ENCODE measurements around the gene DPH5.

The DPH5 gene

DNA sequence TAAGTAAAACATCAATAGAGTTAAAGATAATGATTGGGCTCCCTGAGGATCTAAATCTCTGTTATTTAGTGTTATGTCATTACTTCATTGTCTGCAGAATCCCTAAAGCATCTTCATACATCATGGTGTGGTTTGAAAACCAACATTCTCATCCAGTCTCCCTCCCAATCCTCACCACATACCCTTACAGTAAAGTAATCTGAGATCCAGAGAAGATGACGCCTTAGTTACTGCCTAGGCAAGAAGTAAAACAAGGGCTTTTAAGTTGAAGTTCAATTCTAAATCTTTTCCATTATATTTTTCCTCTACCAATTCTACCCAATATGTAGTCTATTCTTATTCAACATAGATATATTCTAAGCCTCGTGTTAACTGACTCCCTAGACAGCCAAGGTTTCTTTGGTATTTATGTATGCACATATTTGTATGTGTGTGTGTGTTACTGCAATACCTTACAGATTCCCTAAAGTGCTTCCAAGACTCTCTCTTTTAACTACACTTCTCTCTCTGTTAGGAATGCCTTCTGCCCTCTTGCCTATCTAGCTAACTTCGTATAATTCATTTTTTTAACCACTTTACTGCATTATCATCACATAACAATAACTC is 17.3 kb downstream of the DPH5 start:
- no peak for TF ChIP-seq GATA3 (IDR thresholded peaks at IDR 0.05; ENCODE audit: low read depth, low read length)
- TF ChIP-seq GATA2 (IDR thresholded peaks at IDR 0.05; ENCODE audit: low read depth, low read length): no peak

DNA sequence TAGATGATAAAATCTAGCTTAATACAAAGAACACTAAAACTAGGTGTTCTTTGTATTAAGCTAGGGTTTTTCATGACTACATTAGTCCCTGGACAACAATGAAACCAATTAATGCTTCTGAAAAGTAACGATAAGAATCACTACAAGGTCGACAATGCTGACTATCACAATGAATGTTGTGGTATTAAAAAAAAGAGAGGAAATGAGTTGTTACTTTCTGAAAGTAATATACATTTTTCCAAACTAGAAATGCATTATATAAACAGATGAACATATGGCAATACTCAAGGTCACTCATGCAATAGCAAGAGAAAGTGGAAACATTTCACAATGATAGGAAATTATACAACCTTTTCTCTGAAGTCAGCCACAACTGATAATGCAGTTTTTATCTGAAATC is 19.0 kb downstream of the DPH5 start:
- no peak for TF ChIP-seq GATA2 (IDR thresholded peaks at IDR 0.05; ENCODE audit: low read depth, low read length)
- no peak for TF ChIP-seq GATA3 (IDR thresholded peaks at IDR 0.05; ENCODE audit: low read depth, low read length)

DNA sequence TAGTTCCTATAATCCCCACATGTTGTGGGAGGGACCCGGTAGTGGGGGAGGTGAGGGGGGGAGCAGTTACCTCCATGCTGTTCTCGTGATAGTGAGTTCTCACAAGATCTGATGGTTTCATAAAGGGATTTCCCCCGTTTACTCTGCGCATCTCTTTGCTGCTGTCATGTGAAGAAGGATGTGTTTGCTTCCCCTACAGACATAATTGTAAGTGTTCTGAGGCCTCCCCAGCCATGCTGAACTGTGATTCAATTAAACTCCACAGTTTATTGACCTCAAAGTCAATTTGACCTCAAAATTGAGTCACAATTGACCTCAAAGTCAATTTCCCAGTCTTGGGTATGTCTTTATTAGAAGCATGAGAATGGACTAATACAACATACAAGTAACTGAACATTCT is 19.7 kb downstream of the DPH5 start:
- no peak for TF ChIP-seq GATA2 (IDR thresholded peaks at IDR 0.05; ENCODE audit: low read depth, low read length)
- TF ChIP-seq GATA3 (IDR thresholded peaks at IDR 0.05; ENCODE audit: low read depth, low read length): no peak

DNA sequence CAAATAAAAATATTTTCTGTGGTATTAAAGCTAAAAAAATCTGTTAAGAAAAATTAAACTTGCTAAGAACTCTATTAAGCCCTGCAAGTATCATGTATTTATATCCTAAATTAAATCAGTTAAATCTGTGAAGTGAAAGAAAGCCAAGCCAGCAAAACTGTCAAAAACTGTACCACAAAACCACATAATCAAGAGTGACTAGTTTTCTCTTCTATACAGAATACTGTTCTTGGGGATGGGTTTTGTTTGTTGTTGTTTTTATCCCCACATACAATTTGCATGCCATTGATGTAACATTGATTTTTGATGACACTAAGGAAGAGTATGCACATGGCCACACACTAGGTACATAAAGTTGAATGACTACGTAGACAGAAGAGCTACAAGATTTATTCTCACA is 20.4 kb downstream of the DPH5 start:
- TF ChIP-seq GATA3 (IDR thresholded peaks at IDR 0.05; ENCODE audit: low read depth, low read length) (no peak), GATA2 (IDR thresholded peaks at IDR 0.05; ENCODE audit: low read depth, low read length) (no peak)

DNA sequence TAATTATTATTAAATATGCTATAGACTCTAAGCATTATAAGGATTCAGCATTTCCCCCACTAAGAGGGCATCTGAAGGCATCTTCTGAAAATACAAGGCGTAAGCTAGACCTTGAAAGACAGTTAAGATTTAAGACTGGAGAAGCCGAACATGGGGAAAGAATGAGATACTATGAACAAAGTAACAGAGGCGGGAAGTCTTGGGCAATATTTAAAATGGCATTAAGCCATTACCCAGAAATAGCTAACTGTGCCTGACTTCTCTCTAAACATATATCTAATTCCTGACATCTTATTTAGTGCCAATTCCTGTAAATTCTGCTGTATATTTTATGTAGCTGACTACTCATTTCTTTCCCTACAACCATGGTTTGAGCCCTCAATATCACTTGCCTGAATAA is 20.9 kb downstream of the DPH5 start:
- TF ChIP-seq GATA2 (IDR thresholded peaks at IDR 0.05; ENCODE audit: low read depth, low read length): no peak
- no peak for TF ChIP-seq GATA3 (IDR thresholded peaks at IDR 0.05; ENCODE audit: low read depth, low read length)

DNA sequence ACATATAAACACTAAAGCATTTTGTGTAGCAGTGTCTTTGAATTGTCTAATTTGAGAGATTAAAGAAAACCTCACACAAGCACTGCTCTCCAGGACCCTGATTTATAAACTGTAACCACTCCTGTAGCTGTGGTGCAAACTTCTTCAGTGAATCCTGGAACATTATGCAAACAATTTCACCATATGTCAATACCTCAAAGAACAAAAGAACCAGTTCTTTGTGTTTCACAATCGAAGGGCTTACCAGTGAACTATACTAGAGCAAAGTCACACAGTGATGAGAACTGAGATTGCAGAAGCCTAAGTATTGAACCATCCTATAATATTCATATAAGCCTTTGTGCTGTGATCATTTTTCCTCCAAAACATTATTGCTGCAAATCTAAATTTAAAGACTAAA is 21.5 kb downstream of the DPH5 start:
- TF ChIP-seq GATA2 (IDR thresholded peaks at IDR 0.05; ENCODE audit: low read depth, low read length) (no peak), GATA3 (IDR thresholded peaks at IDR 0.05; ENCODE audit: low read depth, low read length) (no peak)

DNA sequence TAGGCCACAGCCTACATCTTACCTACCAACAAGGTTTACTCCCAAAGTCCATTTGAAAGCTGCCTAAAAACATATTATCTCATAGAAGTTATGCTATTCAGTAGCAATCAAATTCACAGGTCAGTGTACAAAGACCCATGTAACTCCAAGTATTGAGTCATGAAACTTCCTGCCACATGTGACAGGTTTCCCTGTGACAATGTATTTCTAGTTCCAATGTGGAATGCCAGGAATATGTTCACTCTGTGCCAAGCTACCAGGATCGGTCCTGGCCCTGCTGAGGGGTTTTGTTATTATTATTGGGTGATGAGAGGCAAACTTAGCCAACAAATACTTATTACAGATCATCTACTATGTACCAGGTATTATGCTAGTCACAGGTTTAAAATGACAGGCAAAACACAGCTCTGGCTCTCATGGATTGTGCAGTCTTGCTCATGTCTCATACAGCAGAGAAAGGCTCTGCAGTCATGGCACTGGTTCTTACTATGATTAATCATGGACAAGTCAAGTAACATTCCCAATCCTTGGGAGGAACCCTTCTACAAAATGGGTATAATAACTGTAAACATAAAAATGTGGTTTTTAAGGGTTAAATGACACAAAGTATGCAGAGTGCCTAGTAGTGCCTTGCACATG is 22.5 kb downstream of the DPH5 start:
- TF ChIP-seq GATA2 (IDR thresholded peaks at IDR 0.05; ENCODE audit: low read depth, low read length): no peak
- no peak for TF ChIP-seq GATA3 (IDR thresholded peaks at IDR 0.05; ENCODE audit: low read depth, low read length)

DNA sequence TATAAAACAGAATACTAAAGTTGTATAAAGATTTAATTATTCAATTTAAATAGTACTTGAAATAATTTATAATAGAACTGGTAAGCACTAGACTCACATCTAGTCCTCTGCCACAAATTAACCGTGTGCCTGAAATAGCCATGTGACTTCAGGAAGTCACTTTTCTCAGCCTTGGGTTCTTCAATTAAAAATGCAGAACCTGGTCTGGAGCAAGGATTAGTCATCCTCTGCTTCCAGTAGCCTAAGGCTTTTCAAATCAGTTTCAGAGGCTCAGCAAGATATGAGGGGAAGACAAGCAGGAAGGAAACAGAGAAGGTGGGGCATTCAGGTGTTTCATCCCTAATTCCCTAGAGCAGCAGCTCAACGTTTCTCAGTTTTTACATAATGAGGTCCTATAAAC is 23.0 kb downstream of the DPH5 start:
- no peak for TF ChIP-seq GATA2 (IDR thresholded peaks at IDR 0.05; ENCODE audit: low read depth, low read length)
- no peak for TF ChIP-seq GATA3 (IDR thresholded peaks at IDR 0.05; ENCODE audit: low read depth, low read length)

DNA sequence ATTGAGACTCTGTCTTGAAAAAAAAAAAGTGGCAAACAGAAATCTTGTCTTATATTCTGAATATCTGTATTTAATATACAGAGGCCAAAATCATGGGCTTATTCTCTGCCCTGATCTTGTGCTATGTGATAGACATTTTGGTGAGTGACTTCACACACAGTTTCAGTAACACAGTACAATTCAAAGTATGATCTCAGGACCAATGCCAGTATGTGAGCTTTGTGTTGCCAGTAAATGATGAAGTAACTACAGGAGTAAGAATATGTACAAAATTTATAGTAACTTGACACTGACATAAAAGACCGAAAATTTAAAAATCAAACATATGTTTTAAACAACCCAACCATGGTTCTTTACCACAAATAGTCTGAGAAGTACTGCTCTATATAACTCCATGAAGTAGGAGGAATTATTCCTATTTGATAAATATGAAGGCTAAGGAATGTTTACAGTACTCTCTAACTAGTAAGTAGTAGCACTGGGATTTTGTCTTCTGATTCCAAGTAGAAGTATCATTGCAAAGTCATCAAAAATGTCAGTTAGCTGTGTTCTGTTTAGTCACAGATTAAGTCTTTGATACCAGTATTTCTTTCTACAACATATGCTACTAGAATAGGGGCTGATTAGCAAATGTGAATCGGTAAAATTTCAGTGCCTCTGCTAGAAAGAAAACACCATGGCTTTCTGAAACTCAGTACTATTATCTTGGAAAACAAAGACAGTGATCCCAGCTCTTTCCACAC is 25.3 kb downstream of the DPH5 start:
- TF ChIP-seq GATA3 (IDR thresholded peaks at IDR 0.05; ENCODE audit: low read depth, low read length): no peak
- TF ChIP-seq GATA2 (IDR thresholded peaks at IDR 0.05; ENCODE audit: low read depth, low read length): no peak

DNA sequence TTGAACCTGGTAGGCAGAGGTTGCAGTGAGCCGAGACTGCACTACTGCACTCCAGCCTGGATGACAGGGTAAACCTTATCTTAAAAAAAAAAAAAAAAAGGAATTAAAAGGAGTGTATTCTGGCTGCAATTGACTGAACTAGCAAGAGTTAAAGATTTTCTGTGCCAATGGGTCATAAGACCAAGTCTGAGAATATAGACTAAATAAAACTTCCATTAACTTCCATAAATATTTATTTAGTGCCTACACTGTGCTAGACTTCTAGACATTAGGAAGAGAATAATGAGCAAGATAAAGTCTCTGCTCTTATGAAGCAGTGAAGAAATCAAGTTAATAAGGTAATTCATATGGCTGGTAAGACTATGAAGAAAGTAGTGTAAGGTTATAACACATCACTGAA is 27.2 kb downstream of the DPH5 start:
- TF ChIP-seq GATA2 (IDR thresholded peaks at IDR 0.05; ENCODE audit: low read depth, low read length): no peak
- no peak for TF ChIP-seq GATA3 (IDR thresholded peaks at IDR 0.05; ENCODE audit: low read depth, low read length)

DNA sequence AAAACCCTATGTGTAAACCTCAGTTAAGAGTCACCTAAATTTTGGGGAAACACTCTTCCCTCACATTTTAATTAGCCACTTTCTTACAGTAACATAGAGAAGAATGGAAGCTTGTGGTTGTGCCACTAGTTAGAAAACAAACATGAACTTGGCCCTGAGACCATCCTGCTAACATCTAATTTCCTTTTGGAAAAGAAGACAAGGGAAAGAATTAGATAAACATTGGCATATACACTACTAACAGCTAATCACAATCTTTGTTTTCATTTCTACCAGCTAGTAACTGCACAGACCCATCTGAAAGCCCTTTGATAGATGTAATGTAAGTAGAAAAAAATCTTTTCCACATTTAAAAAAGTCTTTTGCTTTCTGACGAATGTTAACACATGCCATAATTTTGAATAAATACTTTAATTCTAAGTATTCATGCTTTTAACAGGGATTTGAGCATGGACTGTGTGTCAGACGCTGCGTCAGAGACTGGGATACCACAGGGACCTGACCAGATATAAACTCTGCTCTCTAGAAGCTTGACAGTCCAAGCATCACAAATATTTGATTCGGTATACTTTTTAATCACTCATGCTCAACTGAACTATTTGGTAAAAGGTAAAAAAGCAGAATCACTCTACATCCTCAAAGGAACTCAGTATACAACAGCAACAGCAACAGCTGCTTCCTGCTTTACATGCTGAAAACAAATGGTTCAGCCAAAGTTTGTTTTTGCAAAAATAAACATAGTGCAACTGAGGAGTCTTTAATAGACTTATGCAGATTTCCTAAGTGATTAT is 30.2 kb downstream of the DPH5 start:
- no peak for TF ChIP-seq GATA2 (IDR thresholded peaks at IDR 0.05; ENCODE audit: low read depth, low read length)
- TF ChIP-seq GATA3 (IDR thresholded peaks at IDR 0.05; ENCODE audit: low read depth, low read length): no peak

DNA sequence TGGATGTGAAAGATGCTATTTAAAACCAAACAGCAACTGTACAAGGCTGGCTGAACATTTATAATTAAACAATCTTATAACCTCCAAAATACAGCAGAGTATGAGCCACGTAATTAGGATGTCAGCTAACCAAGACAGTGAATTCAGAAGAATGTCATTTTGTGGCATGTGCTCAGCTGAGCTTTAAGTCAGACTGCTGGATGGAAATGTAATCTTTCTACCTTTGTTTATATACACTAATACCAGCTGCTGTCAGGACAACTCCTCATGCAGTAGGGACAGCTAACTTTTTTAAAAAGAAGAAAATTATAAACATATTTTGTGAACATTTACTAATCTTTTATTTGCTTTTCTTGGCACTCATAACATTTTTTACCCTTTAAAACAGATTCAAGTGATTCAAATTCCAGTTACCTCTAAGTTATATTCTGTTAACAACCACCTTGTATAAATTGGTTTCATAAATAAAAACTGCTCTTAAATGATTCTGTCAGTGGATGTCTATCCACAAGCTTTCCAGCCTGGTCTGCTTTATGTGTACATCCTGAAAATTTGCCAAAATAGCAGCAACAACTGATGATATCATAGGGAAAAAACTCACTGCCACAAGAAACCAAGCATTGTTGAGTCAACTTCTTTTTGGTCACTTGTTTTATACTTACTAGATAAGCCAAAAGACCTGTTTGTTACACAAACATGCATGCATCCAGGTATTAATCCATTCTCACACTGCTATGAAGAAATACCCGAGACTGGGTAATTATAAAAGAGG is 36.1 kb downstream of the DPH5 start:
- TF ChIP-seq GATA3 (IDR thresholded peaks at IDR 0.05; ENCODE audit: low read depth, low read length): no peak
- no peak for TF ChIP-seq GATA2 (IDR thresholded peaks at IDR 0.05; ENCODE audit: low read depth, low read length)

DNA sequence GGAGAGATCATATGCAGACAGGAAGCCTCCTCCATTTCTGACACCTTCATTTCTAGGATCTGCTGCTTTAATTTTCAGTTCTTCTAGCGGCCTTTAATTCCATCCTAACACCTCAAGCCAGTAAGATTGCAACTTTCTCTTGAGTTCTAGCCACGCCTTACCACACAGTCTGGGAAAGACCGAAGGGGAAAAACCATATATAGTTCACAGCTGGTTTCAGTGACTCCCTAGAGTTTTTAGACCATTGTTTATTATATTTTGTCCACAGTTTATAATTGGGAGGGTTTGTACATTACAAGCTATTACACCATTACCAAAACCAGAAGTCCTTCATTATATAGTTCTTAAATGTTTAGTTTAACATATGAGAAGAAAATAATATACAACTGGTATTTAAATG is 37.5 kb downstream of the DPH5 start:
- TF ChIP-seq GATA2 (IDR thresholded peaks at IDR 0.05; ENCODE audit: low read depth, low read length) (no peak), GATA3 (IDR thresholded peaks at IDR 0.05; ENCODE audit: low read depth, low read length) (no peak)

DNA sequence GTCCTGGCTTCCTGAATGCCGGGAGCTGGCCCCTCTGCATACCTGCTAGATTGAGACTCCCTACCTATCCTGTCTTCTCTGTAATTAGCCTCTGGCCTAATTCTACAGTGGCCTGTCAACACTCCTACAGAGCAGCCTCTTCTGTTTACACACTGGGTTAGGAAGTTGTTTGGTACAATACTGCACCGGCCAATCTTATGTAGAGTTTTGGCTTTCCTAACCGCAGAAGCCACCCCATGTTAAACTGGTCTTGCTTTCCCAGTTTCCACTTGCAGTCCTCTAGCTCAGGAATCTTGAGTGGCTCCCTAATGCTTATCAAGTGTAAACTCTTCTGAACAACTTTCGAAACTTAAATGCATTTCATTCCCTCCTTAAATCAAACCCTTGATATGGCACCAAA is 42.8 kb downstream of the DPH5 start:
- TF ChIP-seq GATA3 (IDR thresholded peaks at IDR 0.05; ENCODE audit: low read depth, low read length) (no peak), GATA2 (IDR thresholded peaks at IDR 0.05; ENCODE audit: low read depth, low read length) (no peak)
